ENCODE data around the gene CPNE5.

The CPNE5 gene

GRCh38 chr6:36838896-36839748 lies at the start of gene CPNE5:
TSS of gene CPNE5 (minus strand) at chr6:36839444. CDS start at chr6:36839377, 67 bp downstream.
- in situ Hi-C loops (cut with MboI; ENCODE audit: low sequenced_read_pairs): no loop called here

GRCh38 chr6:36888115-36888643 lies 48.9 kb upstream of the CPNE5 start:
- in situ Hi-C loops (cut with MboI; ENCODE audit: low sequenced_read_pairs): no loop called here

- in situ Hi-C loops (cut with MboI; ENCODE audit: low sequenced_read_pairs): no loop called here
Observed at GRCh38 chr6:36886950-36887618, 47.8 kb upstream of the CPNE5 start.

- in situ Hi-C loops (cut with MboI; ENCODE audit: low sequenced_read_pairs): no loop called here
Observed at GRCh38 chr6:36885461-36886401, 46.5 kb upstream of the CPNE5 start, which contains the start of gene C6orf89. TSS of gene C6orf89 (plus strand) at chr6:36885952. CDS start at chr6:36899445, 13,493 bp downstream.

GRCh38 chr6:36884610-36885009 lies 45.4 kb upstream of the CPNE5 start:
- in situ Hi-C loops (cut with MboI; ENCODE audit: low sequenced_read_pairs): no loop called here

- in situ Hi-C loops (cut with MboI; ENCODE audit: low sequenced_read_pairs): no loop called here
Observed at GRCh38 chr6:36875250-36875633, 36.0 kb upstream of the CPNE5 start.

- in situ Hi-C loops (cut with MboI; ENCODE audit: low sequenced_read_pairs): no loop called here
Observed at GRCh38 chr6:36874443-36875249, 35.4 kb upstream of the CPNE5 start, which contains the start of gene PPIL1. TSS of gene PPIL1 (minus strand) at chr6:36874803. CDS start at chr6:36874772, 31 bp downstream.

- in situ Hi-C loops (cut with MboI; ENCODE audit: low sequenced_read_pairs): no loop called here
Observed at GRCh38 chr6:36873612-36874442, 34.6 kb upstream of the CPNE5 start.

GRCh38 chr6:36873115-36873514 lies 33.9 kb upstream of the CPNE5 start:
- in situ Hi-C loops (cut with MboI; ENCODE audit: low sequenced_read_pairs): no loop called here

- in situ Hi-C loops (cut with MboI; ENCODE audit: low sequenced_read_pairs): no loop called here
Observed at GRCh38 chr6:36871686-36872085, 32.4 kb upstream of the CPNE5 start.

- in situ Hi-C loops (cut with MboI; ENCODE audit: low sequenced_read_pairs): no loop called here
Observed at GRCh38 chr6:36867471-36868224, 28.4 kb upstream of the CPNE5 start.

GRCh38 chr6:36865835-36866234 lies 26.6 kb upstream of the CPNE5 start:
- in situ Hi-C loops (cut with MboI; ENCODE audit: low sequenced_read_pairs): no loop called here

GRCh38 chr6:36863670-36864540 lies 24.7 kb upstream of the CPNE5 start:
- in situ Hi-C loops (cut with MboI; ENCODE audit: low sequenced_read_pairs): no loop called here

- in situ Hi-C loops (cut with MboI; ENCODE audit: low sequenced_read_pairs): no loop called here
Observed at GRCh38 chr6:36862848-36863382, 23.7 kb upstream of the CPNE5 start.

GRCh38 chr6:36862164-36862847 lies 23.1 kb upstream of the CPNE5 start:
- in situ Hi-C loops (cut with MboI; ENCODE audit: low sequenced_read_pairs): no loop called here

- in situ Hi-C loops (cut with MboI; ENCODE audit: low sequenced_read_pairs): no loop called here
Observed at GRCh38 chr6:36860126-36860525, 20.9 kb upstream of the CPNE5 start.

All from HL-60/S4 (cell line).